Skin of body (tissue), 2 donors: ENCODE measurements around the gene GRM8. TPM values are rescaled to one million over a fixed set of nuclear protein-coding genes. Genes with fewer than 3 reads are reported as not detected.

Experiments used
- DNase-seq: peaks from one replicate; lab custom pipeline; 2025; lab: John Stamatoyannopoulos, UW
- total RNA-seq: library from RNA; depleted of rRNA; stranded (reverse); fragments of >200 nt; gene quantifications from one replicate; pipeline ENCODE4 v1.2.3, GENCODE V29; 2014

Gene GRM8
- total RNA-seq: 1.9 TPM

DNA sequence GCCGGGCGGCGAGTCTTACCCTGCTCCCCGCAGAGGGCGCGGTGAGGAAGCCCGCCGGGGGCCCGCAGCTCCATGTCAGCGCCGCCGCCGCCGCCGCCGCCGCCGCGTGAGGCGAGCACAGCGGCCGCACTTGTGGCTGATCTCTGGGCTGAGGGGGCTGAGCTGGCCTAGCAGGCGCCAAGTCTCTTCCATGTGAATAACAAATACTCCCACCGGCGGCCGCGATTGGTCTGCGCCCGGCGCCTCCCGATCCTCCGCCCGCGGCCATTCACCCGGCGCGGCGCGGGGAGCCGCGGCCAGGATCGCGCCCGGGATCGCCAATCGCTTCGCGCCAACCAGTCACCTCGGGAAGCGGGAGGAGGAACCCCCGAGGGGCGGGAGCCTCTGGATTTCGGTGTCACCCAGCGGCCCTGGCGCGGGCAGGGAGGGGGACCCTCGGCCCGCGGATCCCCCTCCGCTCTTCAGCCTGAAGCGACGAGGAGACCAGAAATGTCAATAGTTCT lies at the start of gene GRM8:
TSS of gene GRM8 (minus strand) at position 164 of the 503 bp plus-strand sequence.
- no peak for DNase-seq

- peak; percentile 21 for DNase-seq
These were observed 38.1 kb upstream of the GRM8 start for GRCh38 chr7:127290801-127291361.

DNA sequence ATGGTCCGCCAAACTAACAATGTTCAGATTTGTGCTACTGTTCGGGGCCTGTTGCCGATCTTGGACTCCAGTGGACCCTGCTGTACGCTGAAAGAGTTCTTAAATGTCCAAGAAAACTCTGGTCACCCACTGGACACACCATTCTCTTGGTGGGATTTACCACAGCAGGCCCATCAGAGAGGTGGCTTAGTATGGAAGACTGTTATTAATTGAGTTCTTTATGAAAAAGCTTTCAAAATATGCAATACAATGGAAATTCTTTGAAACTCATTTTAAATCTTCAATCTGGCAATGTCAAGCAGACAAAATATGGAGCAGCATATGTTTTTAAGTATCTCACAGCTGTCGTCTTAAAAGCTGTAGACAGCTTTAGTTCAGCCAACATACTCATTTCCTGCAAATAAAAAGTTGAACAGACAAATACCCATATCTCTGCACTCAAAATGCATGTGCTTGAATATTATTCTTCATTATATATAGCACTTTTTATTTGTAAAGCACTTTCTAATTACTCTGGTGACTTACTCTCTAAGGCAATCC lies 37.4 kb upstream of the GRM8 start:
- peak; percentile 86 for DNase-seq

GRCh38 chr7:127287133-127287532 lies 34.4 kb upstream of the GRM8 start:
- peak; percentile 6 for DNase-seq

DNA sequence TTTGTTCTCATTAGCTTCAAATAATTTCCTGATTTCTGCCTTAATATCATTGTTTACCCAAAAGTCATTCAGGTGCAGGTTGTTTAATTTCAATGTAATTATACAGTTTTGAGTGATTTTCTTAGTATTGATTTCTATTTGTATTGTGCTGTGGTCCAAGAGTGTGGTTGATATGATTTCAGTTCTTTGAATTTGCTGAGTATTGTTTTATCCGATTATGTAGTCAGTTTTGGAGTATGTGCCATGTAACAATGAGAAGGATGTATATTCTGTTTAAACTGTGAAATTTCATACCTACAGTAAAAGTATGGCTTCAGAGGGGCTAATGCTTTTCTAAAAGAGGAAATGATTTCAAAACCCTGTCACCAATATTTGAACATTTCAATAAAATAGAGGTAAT lies 17.4 kb upstream of the GRM8 start:
- no peak for DNase-seq

- no peak for DNase-seq
These were observed 13.3 kb upstream of the GRM8 start for GRCh38 chr7:127266047-127266446.

GRCh38 chr7:127264219-127264618 lies 11.5 kb upstream of the GRM8 start:
- no peak for DNase-seq

DNA sequence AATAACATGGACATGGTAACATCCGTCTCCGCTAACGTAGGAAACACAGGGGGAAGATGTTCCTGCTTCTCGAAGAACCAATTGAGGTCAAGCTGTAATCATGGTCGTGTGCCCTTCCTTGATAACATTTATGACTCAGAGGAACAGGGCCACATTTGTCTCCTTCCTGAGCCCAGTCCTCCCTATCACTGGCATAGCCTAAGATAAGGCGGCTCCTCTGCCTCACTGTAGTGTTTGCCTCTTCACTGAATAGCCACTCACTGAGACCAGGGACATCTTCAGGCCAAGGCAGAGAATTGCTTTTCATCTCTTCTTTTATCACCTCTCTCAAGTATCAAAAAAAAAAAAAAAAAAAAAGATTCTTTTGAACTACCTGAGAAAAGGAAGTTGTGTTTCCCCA lies 5.4 kb upstream of the GRM8 start:
- DNase-seq: no peak

DNA sequence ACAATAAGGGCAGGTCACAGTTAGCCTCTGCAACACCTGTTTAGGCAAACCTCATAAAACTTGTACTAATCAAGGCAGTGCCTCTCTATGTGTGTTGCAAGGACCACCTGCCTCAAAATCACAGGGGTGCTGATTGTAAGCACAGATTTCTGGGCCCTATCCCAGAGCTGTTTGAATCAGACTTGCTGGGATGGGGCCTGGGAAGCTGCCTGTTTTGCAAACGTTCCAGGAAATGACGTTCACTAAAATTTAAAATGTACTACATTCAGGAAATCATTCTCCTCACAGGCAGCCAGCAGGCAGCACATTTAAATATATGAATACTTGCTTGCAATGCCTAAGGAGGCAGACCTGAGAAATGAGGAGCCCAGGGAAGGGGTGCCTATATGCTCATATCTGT lies 4.3 kb upstream of the GRM8 start:
- no peak for DNase-seq

DNA sequence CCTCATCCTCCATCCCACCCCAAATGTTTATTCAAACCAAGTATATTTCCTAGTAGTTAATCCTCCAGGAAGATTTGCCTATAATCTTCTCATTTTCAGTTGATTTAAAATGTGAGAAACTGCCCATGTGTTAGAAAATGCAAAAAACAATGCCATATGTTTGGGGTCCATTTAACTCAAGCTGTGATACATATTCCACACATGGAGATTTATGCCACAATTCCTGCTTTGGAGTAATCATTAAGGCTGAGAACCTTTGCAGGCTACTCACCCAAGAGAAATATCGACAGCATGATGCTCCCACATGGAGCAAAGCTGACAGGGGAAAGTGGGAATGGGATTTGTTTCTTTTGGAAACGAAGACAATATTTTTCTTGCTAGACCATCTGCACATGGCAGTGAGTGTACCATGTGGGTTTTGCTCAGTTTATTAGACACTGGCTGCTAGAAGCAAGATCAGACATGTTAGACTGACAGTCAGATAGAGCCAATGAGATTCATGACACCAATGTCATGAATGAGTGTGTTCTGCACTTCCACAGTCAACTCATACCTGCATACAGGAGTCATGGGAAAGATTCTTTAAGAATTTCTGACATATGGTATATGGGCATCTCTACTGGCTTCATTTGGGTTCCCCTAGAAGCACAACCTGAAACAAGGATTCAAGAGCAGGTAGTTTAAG lies 3.4 kb upstream of the GRM8 start:
- peak; percentile 70 for DNase-seq

GRCh38 chr7:127254163-127254684 lies 1.5 kb upstream of the GRM8 start:
- no peak for DNase-seq

GRCh38 chr7:127253281-127254162 lies 781 bp upstream of the GRM8 start:
- DNase-seq: peak; percentile 47

- DNase-seq: no peak
These were observed 396 bp downstream of the GRM8 start for GRCh38 chr7:127252377-127252713.

DNA sequence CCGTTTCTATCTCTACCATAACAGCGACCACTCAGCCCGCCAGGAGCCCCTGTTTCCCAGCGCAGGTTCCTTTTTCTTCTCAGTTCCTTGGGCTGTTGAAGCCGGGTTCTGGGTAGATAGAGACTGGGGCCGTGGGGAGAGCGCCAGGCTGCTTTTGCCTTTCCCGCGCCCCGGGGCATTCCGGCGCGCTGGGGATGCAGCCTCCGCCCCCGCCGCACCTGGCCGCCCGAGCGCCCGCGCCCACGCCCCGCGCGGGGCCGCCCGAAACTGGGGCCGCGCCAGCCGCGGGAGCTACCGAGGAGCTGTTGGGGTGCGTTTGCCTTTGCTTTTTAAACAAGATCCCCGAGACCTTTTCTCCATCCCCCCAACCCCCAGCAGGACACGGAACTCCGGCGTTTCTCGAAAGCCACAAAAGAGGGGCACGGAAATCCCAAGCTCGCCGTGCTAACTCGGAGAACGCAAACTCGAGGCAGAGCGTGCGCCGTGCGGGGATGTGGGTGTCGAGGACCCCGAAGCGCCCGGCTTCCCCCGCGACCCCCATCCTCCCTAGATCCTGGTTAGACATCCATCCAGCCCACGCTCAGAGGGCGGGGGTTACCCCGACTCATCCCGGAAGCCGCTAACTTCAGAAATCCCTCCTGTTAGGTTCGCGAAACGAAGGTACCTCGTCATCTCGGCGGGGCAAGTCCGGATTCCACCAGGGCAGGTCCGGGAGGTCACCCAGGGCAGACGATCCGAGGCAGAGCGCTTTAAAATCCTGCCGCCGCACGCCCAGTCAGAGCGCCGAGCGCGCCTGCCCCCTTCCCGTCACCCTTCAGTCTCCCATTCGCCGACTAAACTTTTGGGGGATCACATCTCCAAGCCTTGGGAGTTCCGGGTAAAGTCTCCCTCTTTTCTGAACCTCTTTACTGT lies 1.0 kb downstream of the GRM8 start:
- no peak for DNase-seq

- no peak for DNase-seq
These were observed 1.7 kb downstream of the GRM8 start for GRCh38 chr7:127251036-127251464.

DNA sequence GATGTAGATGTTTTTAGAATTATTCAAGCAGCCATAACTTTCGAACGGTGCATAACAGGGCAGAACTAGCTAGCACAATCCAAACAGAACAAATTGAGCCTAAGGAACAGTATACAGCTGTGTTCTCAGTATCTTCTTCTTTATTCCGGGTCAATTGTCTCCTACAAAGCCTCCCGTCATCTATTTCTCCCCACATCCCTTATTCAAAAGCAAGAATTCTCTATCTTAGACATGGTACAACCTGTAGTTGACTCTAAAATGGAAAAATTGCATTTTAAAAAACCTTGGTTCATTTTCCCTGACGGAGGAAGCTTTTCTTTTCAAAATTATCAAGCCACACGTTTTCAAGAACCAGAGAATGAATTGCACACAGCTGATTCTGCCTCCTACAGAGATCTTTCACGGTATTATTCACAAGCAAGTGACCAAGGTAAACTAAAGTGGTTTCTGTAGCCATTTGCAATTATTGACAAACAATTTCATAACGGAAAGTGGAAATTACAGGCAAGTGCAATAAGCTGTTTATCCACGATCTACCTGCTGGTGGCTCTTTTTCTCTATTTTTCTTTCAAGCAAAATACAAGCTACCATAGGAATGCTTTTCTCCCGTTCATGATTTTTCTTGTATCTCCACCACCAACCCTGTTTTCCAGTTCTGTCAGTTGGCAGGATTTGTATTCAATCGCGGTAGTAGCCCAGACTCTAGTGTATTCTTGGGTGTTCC lies 2.3 kb downstream of the GRM8 start:
- DNase-seq: no peak

DNA sequence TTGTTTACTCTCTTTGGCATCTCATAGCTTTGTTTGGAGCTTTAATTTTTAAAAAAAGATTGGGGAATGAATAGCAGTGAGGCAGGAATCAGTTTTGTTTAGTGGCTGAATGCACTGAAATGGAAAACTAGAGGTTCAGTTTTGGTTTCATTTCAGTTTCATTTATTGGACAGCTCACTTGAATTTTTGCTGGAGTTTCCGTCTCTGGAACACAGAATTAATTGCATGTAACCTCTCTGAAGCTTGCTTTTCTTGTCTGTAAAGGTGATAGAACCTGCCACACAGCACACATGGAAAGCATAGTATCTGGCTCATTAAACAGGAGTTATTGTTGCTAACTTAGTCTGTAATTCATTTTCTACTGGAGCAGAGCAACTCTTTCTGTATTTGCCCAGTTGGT lies 7.1 kb downstream of the GRM8 start:
- DNase-seq: no peak

DNA sequence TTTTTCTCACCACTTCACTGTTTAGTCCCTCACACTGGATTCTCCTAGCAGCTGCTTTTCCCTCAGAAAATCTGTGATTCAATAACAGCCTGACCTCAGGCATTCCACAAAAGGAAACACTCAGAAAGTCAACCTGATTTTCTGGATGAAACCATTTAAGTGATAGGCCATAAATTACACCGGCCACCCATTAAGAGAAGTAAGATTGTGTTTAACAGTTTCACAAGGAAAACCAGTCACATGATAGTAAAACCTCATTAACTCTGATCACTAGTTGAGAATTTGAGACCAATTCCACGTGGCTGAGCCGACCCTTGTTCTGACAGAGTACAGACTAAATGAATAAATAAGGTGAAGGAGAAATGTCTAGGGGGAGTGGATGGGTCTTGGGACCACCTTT lies 7.7 kb downstream of the GRM8 start:
- no peak for DNase-seq

- no peak for DNase-seq
These were observed 12.9 kb downstream of the GRM8 start for GRCh38 chr7:127239814-127240213.

- DNase-seq: no peak
These were observed 19.1 kb downstream of the GRM8 start for GRCh38 chr7:127233630-127234029.
